Skeletal muscle tissue (tissue), 4 donors: ENCODE data around the gene EGFL6. TPM values are rescaled to one million over a fixed set of nuclear protein-coding genes. Genes with fewer than 3 reads are reported as not detected.
"Not testable (repeated sequence)": the region's sequence is repeated elsewhere in the genome, so short reads cannot be mapped to it uniquely, and the experiment has no call there.

Experiments
- H3K27ac ChIP-seq: one replicate; pipeline ENCODE4 v1.7.0; 2013; ENCODE audit warnings: mild to moderate bottlenecking, low read depth, low read length, inconsistent platforms
- H3K27me3 ChIP-seq, 3 donors: one replicate each; pipeline ENCODE4 v1.7.0; 2013; ENCODE audit warnings: low read length in 3 of 3; ENCODE audit not compliant: control insufficient read depth in 3 of 3, insufficient read depth in 3 of 3
- H3K36me3 ChIP-seq, 3 donors: one replicate each; pipeline ENCODE4 v1.7.0; 2013; ENCODE audit warnings: low read length in 3 of 3; ENCODE audit not compliant: control insufficient read depth in 3 of 3, insufficient read depth in 3 of 3
- H3K4me1 ChIP-seq, 3 donors: one replicate each; pipeline ENCODE4 v1.7.0; 2013; ENCODE audit warnings: low read length in 3 of 3, mild to moderate bottlenecking in 3 of 3; ENCODE audit not compliant: control insufficient read depth in 3 of 3, insufficient read depth in 3 of 3
- H3K4me3 ChIP-seq, 3 donors: one replicate each; pipeline ENCODE4 v1.7.0; 2013; ENCODE audit warnings: low read length in 3 of 3
- H3K9ac ChIP-seq, 3 donors: one replicate each; pipeline ENCODE4 v1.7.0; 2013; ENCODE audit warnings: low read length in 3 of 3, mild to moderate bottlenecking in 3 of 3, moderate library complexity in 2 of 3, low read depth in 1 of 3
- H3K9me3 ChIP-seq, 3 donors: one replicate each; pipeline ENCODE4 v1.7.0; 2013; ENCODE audit warnings: low read length in 3 of 3; ENCODE audit not compliant: control insufficient read depth in 3 of 3
- total RNA-seq: library from RNA; depleted of rRNA; stranded (reverse); fragments of >200 nt; gene quantifications from one replicate; pipeline ENCODE4 v1.2.3, GENCODE V29; 2014
- donor health status: Osteomylitis.

EGFL6 gene
- total RNA-seq, 1 donor from 2014 or later: 36.0 TPM

- Histone ChIP-seq H3K9ac (peak overlapping the region in 1 of 3 donors; percentile 32), H3K4me3 (no peak overlapping the region), H3K4me1 (peaks cover 0 to 3% (median 0%) of the 10 kb centered on the region in 3 donors), H3K36me3 (peaks cover 4 to 13% (median 11%) of the 10 kb centered on the region in 3 donors), H3K27ac (no peak overlapping the region), H3K9me3 (no peaks in the 10 kb centered on the region), H3K27me3 (peaks cover 0 to 4% (median 0%) of the 10 kb centered on the region in 3 donors)
Measured at GRCh38 chrX:13659063-13659462, 89.7 kb downstream of the EGFL6 start.

GRCh38 chrX:13661735-13662288 is 92.4 kb downstream of the EGFL6 start:
- H3K9me3 ChIP-seq: no peaks in the 10 kb centered on the region
- no peak overlapping the region for H3K27ac ChIP-seq
- peaks cover 0 to 7% (median 5%) of the 10 kb centered on the region in 3 donors for H3K36me3 ChIP-seq
- H3K4me1 ChIP-seq: peaks cover 0 to 3% (median 0%) of the 10 kb centered on the region in 3 donors
- no peak overlapping the region for H3K4me3 ChIP-seq
- no peak overlapping the region for H3K9ac ChIP-seq
- no peaks in the 10 kb centered on the region for H3K27me3 ChIP-seq

- Histone ChIP-seq H3K4me3 (no peak overlapping the region), H3K27me3 (no peaks in the 10 kb centered on the region), H3K9ac (no peak overlapping the region), H3K9me3 (no peaks in the 10 kb centered on the region), H3K27ac (no peak overlapping the region), H3K4me1 (peaks cover 0 to 3% (median 0%) of the 10 kb centered on the region in 3 donors), H3K36me3 (peaks cover 0 to 7% (median 5%) of the 10 kb centered on the region in 3 donors)
Measured at GRCh38 chrX:13662355-13662791, 93.0 kb downstream of the EGFL6 start.

GRCh38 chrX:13664020-13664419 is 94.6 kb downstream of the EGFL6 start:
- H3K9me3 ChIP-seq: no peaks in the 10 kb centered on the region
- H3K27ac ChIP-seq: no peak overlapping the region
- H3K4me1 ChIP-seq: peaks cover 0 to 1% (median 0%) of the 10 kb centered on the region in 3 donors
- no peaks in the 10 kb centered on the region for H3K27me3 ChIP-seq
- H3K36me3 ChIP-seq: peaks cover 0 to 7% (median 5%) of the 10 kb centered on the region in 3 donors
- no peak overlapping the region for H3K9ac ChIP-seq
- no peak overlapping the region for H3K4me3 ChIP-seq

GRCh38 chrX:13666836-13667235 is 97.4 kb downstream of the EGFL6 start:
- Histone ChIP-seq H3K27ac (no peak overlapping the region), H3K27me3 (no peaks in the 10 kb centered on the region), H3K36me3 (peaks cover 0 to 11% (median 5%) of the 10 kb centered on the region in 3 donors), H3K4me1 (no peaks in the 10 kb centered on the region), H3K9ac (no peak overlapping the region), H3K4me3 (no peak overlapping the region), H3K9me3 (no peaks in the 10 kb centered on the region)

GRCh38 chrX:13667919-13668318 is 98.5 kb downstream of the EGFL6 start:
- H3K4me3 ChIP-seq: no peak overlapping the region
- no peaks in the 10 kb centered on the region for H3K9me3 ChIP-seq
- no peaks in the 10 kb centered on the region for H3K27me3 ChIP-seq
- no peak overlapping the region for H3K9ac ChIP-seq
- H3K4me1 ChIP-seq: no peaks in the 10 kb centered on the region
- H3K27ac ChIP-seq: no peak overlapping the region
- peaks cover 0 to 11% (median 5%) of the 10 kb centered on the region in 3 donors for H3K36me3 ChIP-seq

- Histone ChIP-seq H3K4me3 (no peak overlapping the region), H3K9ac (peak overlapping the region in 1 of 3 donors; percentile 43), H3K4me1 (no peaks in the 10 kb centered on the region), H3K27ac (peak overlapping the region; percentile 30), H3K9me3 (no peaks in the 10 kb centered on the region), H3K27me3 (no peaks in the 10 kb centered on the region), H3K36me3 (peaks cover 0 to 7% (median 0%) of the 10 kb centered on the region in 3 donors)
Measured at GRCh38 chrX:13669246-13669737, 99.9 kb downstream of the EGFL6 start.

GRCh38 chrX:13669755-13670154 is 100.4 kb downstream of the EGFL6 start:
- not testable (repeated sequence) for H3K9me3 ChIP-seq, H3K27me3 ChIP-seq, H3K9ac ChIP-seq, H3K36me3 ChIP-seq, H3K4me1 ChIP-seq, H3K4me3 ChIP-seq
- H3K27ac ChIP-seq: peak overlapping the region; percentile 30

- H3K27me3 ChIP-seq: no peaks in the 10 kb centered on the region
- no peak overlapping the region for H3K27ac ChIP-seq
- peaks cover 0 to 7% (median 0%) of the 10 kb centered on the region in 3 donors for H3K36me3 ChIP-seq
- no peaks in the 10 kb centered on the region for H3K4me1 ChIP-seq
- no peaks in the 10 kb centered on the region for H3K9me3 ChIP-seq
- H3K9ac ChIP-seq: no peak overlapping the region
- no peak overlapping the region for H3K4me3 ChIP-seq
Measured at GRCh38 chrX:13670197-13670596, 100.8 kb downstream of the EGFL6 start.

- no peaks in the 10 kb centered on the region for H3K9me3 ChIP-seq
- H3K36me3 ChIP-seq: peaks cover 0 to 7% (median 0%) of the 10 kb centered on the region in 3 donors
- no peak overlapping the region for H3K4me3 ChIP-seq
- no peak overlapping the region for H3K27ac ChIP-seq
- no peaks in the 10 kb centered on the region for H3K27me3 ChIP-seq
- H3K4me1 ChIP-seq: no peaks in the 10 kb centered on the region
- no peak overlapping the region for H3K9ac ChIP-seq
Measured at GRCh38 chrX:13673016-13673415, 103.6 kb downstream of the EGFL6 start.
